AG04450 (cell line): Measurements from ENCODE around the gene TSPYL1. TPM values are rescaled to one million over a fixed set of nuclear protein-coding genes. Genes with fewer than 3 reads are reported as not detected.

Experiments
- CTCF ChIA-PET: fragments of 300-600, 350-600 bp; formaldehyde crosslinking; extraction: SDS; loops from one replicate; lab custom pipeline; 2022; ENCODE audit warnings: antibody characterized with exemption, inconsistent platforms; lab: Charles Lee
- POLR2A ChIA-PET: fragments of 350-600 bp; formaldehyde crosslinking; extraction: SDS; loops from one replicate; lab custom pipeline; 2021; ENCODE audit warnings: antibody characterized with exemption, inconsistent platforms; lab: Yijun Ruan, JAX
- DNase-seq: peaks from one replicate; pipeline ENCODE4 v3.0.0-alpha.2; 2011; ENCODE audit warnings: low read depth, low spot score
- H3K27ac ChIP-seq: one replicate; pipeline ENCODE4 v1.5.1; 2012; ENCODE audit warnings: low read depth, low read length, control low read depth
- H3K27me3 ChIP-seq: one replicate; pipeline ENCODE4 v1.6.0; 2012; ENCODE audit warnings: low read length; ENCODE audit not compliant: control insufficient read depth, insufficient read depth
- H3K4me3 ChIP-seq: 2 replicates; pipeline ENCODE4 v1.5.1; 2011; ENCODE audit warnings: mild to moderate bottlenecking, low read depth, low read length, control low read depth
- H3K9me3 ChIP-seq: 2 replicates; pipeline ENCODE4 v1.5.1; 2012; ENCODE audit warnings: low read length; ENCODE audit not compliant: control insufficient read depth, insufficient read depth
- CTCF ChIP-seq: IDR thresholded peaks from 2 replicates; pipeline ENCODE4 v1.5.1; 2011; ENCODE audit warnings: low read depth, low read length, control low read depth, inconsistent platforms
- polyA plus RNA-seq: library from polyadenylated mRNA; depleted of rRNA; stranded (reverse); fragments of >200 nt; gene quantifications from 2 replicates; pipeline ENCODE4 v1.2.3, GENCODE V29; 2011

Gene TSPYL1
- polyA plus RNA-seq, 1 experiment, result 71.9 TPM

DNA sequence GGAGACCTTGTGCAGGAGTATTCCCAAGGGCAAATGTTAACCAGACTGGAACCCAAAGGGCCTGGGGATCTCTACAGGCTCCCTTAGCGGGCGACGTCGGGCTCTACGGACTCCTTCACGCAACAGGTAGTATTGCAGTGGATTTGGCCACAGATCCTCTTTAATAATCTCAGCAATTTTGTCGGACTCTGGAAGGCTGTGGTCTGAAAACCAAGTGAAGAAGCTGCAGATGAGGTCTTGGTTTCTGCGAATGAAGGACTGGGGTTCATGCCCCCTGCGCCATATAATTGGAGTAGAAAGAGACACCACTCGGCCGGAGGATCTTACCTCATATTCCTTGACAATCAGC is 1.3 kb downstream of the TSPYL1 start:
- DNase-seq, result no peak
- no peak for TF ChIP-seq CTCF
- Histone ChIP-seq H3K27me3 (no peaks in the 10 kb centered on the region), H3K9me3 (no peaks in the 10 kb centered on the region; the same call in 1 of the 2 replicates), H3K27ac (no peak overlapping the region), H3K4me3 (peak overlapping the region; percentile 88)
- CTCF ChIA-PET, result interaction anchor here (3.0 to 5.4 kb wide), 4 partner anchors 9 to 282 kb away, joined by 15 to 66 read pairs (median 19); no protein-coding TSS in a partner anchor
- POLR2A ChIA-PET, result interaction anchor here (1.4 to 2.5 kb wide), 2 partner anchors 10 to 93 kb away, joined by 3 to 15 read pairs; partner anchors contain the start of gene DSE

DNA sequence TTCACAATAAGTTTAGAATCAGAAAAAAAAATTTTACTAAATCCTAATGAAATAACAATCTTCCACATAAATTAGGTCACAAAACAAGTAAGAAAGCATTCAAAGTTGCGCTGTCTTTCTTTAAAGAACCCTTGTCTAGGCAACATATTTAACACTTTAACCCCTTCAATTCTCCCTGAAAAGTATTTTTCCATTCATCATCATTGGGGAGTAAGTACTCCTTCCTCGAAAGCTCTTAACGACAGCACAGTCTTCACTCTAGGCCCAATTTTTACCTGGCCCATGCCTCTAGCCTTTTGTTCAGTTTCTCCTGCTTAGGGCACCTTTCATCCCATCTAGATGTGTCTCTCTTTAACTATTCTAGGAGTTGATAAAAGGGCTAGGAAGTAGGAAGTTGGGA is 2.6 kb downstream of the TSPYL1 start:
- TF ChIP-seq CTCF, result no peak
- ChIA-PET CTCF (interaction anchor here (0.6 to 5.4 kb wide), 7 partner anchors 8 to 301 kb away, joined by 4 to 66 read pairs (median 15); no protein-coding TSS in a partner anchor), POLR2A (no interaction called here)
- H3K27ac ChIP-seq, result no peak overlapping the region
- peak overlapping the region; percentile 88 for H3K4me3 ChIP-seq
- H3K27me3 ChIP-seq, result no peaks in the 10 kb centered on the region
- DNase-seq, result no peak
- no peaks in the 10 kb centered on the region; the same call in 1 of the 2 replicates for H3K9me3 ChIP-seq

GRCh38 chr6:116271149-116271708 is 8.5 kb downstream of the TSPYL1 start:
- Histone ChIP-seq H3K4me3 (no peak overlapping the region), H3K9me3 (no peaks in the 10 kb centered on the region), H3K27me3 (no peaks in the 10 kb centered on the region), H3K27ac (no peak overlapping the region)
- DNase-seq, result no peak
- POLR2A ChIA-PET, result no interaction called here
- CTCF ChIA-PET, result interaction anchor here (0.6 to 5.5 kb wide), 8 partner anchors 17 to 299 kb away, joined by 3 to 160 read pairs (median 4); partner anchors contain the start of genes CALHM4 and FRK
- no peak for TF ChIP-seq CTCF

- H3K9me3 ChIP-seq, result no peaks in the 10 kb centered on the region; the same call in 1 of the 2 replicates
- POLR2A ChIA-PET, result interaction anchor here (0.6 to 1.5 kb wide), 5 partner anchors 10 to 302 kb away, joined by 3 to 4 read pairs (median 3); partner anchors contain the start of genes RWDD1, TSPYL1 and TSPYL4
- peak; percentile 96 for TF ChIP-seq CTCF
- CTCF ChIA-PET, result interaction anchor here (0.6 to 5.5 kb wide), 92 partner anchors 10 to 651 kb away, joined by 3 to 160 read pairs (median 5); partner anchors contain the start of genes CALHM4, CALHM5, DSE and RSPH4A
- no peak overlapping the region for H3K4me3 ChIP-seq
- no peak overlapping the region for H3K27ac ChIP-seq
- H3K27me3 ChIP-seq, result no peaks in the 10 kb centered on the region
- peak; percentile 65 for DNase-seq
Observed at GRCh38 chr6:116268589-116269293, 11.0 kb downstream of the TSPYL1 start.
